Measurements from ENCODE around the gene UQCR10. TPM values are rescaled to one million over a fixed set of nuclear protein-coding genes. Genes with fewer than 3 reads are reported as not detected.
A peak's percentile ranks its signal among the peaks of the same experiment; 100 is the strongest.
"Not testable (repeated sequence)": the region's sequence is repeated elsewhere in the genome, so short reads cannot be mapped to it uniquely, and the experiment has no call there.

UQCR10 gene
- total RNA-seq, 1 donor from 2014 or later, result 65.5 TPM

DNA sequence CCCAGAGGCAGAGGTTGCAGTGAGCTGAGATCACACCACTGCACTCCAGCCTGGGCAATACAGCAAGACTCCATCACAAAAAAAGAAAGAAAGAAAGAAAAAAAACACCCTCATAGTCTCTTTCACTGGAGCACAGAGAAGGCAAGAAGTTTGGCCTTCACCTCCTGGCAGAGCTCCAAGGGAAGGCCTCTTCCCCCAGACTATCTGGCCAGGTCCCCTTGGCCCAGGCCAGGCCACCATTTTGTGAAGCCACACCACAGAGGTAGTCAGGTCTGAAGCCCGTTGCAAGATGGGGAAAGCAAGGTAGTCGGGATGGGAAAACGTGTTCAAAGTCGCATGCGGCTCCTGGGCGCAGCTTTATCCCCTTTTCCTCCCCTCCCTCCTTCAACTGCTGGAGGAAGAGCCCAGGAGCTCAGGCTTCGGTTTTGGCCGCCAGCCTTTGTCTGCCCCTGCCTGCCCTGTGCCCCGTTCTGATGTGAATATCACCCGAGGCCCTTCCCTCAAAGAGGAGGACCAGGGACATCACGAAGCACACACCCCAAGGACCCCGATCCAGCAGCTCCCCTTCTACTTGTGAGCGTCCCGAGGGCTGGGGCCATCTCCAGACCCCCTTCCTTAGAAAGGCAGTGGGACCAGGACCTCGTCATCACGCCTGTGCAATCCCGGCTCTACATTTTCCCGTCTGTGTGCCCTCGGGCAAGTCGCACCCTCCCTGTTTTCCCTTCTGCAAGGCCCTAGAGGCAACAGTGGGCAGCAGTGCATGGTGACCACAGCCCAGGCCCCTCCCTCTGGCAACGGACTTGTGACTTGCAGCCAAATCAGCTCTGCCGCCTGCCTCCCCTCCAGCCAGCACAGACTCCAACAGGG is 29.7 kb upstream of the UQCR10 start:
- ATAC-seq (no peak), DNase-seq (ENCODE audit: low spot score) (no peak)

DNA sequence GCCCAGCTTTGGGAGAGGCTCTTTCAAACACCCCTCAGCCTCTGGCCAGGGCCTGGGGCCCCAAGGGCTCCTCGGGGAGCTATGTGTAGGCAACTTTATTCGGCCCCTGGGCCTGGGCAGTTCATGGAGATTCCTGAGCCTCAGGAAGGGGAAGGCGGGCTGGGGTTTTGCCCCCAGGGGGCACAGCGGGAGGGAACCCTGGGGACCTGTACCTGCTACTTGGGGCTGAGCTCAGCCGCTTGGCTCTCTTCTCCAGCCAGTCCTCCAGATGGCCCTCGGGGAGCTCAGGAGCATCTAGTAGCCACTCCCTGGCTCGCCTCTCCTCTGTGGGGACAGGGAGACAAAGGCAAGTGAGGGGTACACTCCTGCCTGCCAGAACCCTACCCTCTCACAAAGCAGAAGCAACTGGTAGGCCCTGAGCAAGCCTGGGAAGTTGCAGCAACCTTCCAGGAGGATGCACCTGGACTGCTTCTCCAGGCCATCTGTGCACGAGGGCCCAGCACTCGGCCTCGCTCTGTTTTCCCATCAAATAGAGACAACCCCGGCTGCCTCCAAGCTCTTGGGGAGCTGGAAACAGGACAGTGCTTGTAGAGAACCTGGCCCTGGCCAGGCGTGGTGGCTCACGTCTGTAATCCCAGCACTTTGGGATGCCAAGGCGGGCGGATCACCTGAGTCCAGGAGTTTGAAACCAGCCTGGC is 28.9 kb upstream of the UQCR10 start:
- no peak for ATAC-seq
- no peak for DNase-seq (ENCODE audit: low spot score)

DNA sequence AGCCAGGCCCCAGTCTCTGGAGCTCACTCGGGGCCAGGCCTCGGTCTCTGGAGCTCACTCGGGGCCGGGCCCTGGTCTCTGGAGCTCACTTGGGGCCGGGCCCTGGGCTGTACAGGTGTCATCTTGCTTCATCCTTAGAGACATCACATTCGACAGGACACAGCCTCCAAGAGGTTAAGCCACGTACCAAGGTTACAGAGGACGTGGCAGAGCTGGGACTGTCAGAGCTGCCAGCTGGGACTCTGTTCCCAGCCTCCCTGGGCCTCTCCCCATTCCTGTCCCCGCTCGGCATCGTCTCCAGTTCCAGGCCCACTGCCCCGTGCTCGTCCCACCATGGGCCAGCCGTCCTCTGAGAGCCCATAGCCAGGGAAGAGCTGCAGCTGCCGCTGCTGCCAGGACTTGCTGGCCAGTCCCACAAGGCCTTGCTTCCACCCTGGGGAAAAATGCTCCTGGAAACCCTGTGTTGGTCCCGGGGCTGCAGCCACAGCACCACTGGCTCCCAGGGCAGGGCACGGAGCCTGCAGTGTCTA is 27.8 kb upstream of the UQCR10 start:
- no peak for DNase-seq (ENCODE audit: low spot score)
- ATAC-seq, result no peak

DNA sequence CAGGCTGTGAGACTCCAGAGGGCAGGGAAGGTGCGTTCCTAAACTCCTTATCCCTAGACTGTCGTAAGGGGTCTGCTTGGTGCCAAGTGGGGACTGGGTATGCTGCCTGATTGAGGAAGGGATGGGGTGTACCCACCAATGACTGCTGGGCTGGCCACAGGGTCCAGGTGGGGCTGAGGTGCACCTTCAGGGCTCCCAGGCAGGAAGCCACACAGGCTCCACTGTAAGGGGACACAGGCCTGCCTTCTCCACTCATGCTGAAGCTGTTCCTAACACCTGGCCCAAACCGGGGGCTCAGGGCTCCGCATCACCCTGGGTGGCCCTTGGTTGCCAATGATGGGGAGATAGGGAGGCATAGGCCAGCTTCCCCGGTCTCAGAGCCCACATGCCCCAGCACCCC is 27.0 kb upstream of the UQCR10 start:
- no peak for DNase-seq (ENCODE audit: low spot score)
- no peak for ATAC-seq

DNA sequence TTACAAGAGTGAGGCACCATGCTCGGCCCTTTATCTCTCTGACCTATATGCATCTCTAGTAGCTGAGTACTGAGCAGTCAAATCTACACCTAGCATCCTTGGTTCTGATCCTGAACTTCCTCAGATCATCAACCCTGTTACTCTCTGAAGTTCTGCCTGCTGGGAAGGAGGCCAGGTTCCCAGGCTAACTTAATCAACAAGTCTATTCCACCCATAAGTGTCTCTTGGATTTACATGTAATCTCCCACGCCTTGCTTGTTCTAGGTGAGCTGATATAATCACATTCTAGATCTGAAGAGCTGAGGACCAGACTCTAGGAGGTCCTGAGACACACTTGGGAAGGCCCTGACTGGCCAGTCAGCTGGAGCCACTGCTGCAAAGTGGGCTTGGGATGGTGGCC is 25.2 kb upstream of the UQCR10 start:
- DNase-seq (ENCODE audit: low spot score), result no peak
- no peak for ATAC-seq

DNA sequence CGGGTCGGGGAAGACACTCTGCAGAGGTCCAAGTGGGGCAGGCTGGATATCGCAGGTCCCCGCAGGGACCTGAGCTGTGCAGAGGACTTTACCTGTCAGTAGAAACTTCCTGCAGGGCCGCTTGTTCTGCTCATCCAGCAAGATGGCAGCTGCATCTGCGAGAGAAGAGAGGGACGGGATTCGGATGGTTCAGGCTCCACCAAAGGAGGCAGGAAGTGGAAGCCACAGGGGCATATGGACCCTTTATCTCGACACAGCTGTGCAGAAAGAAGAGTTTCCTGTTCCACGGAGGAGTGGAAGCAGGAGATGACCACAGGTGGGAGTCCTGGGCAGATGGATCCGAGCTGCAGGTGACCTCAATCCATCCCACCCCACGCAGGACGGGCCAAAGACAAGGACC is 24.8 kb upstream of the UQCR10 start:
- ATAC-seq (no peak), DNase-seq (ENCODE audit: low spot score) (no peak)

DNA sequence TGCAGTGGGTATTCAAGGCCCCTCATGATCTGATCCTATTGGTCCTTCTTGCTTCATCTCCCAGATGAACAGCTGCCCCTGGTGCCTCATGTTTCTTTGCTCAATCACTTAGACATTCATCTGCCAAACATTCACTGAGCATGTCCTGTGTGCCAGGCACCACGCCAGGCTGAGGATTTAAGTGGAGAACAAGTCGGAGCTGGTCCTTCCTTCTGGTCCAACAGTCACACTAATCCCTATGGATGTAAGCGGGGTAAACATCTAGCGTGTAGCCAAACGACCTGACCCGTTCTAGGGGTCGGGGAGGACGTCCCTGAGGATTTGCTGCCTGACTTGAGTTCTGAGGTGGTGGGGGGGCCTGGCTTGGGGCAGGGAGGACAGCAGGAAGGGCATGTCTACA is 22.3 kb upstream of the UQCR10 start:
- DNase-seq (ENCODE audit: low spot score), result no peak
- ATAC-seq, result peak; percentile 62

DNA sequence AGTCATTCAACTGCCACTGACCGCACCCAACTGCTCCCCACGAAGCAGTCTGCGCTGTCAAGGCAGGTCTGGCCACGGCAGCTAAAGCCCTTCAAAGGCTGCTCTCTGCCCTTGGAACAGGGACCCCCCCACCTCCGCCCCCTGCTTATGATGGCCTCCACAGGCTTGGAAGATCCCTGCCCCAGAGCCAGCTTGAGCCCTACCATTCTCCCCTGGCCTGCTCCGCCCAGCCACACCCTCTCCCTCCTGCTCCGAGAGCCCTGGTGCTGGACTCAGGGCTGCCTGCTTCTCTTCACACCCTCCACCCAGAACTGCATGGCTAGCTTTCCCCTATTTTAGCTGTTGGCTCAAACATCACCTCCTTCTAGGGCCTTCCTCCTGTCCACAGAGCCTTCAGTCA is 19.3 kb upstream of the UQCR10 start:
- DNase-seq (ENCODE audit: low spot score) (no peak), ATAC-seq (no peak)

DNA sequence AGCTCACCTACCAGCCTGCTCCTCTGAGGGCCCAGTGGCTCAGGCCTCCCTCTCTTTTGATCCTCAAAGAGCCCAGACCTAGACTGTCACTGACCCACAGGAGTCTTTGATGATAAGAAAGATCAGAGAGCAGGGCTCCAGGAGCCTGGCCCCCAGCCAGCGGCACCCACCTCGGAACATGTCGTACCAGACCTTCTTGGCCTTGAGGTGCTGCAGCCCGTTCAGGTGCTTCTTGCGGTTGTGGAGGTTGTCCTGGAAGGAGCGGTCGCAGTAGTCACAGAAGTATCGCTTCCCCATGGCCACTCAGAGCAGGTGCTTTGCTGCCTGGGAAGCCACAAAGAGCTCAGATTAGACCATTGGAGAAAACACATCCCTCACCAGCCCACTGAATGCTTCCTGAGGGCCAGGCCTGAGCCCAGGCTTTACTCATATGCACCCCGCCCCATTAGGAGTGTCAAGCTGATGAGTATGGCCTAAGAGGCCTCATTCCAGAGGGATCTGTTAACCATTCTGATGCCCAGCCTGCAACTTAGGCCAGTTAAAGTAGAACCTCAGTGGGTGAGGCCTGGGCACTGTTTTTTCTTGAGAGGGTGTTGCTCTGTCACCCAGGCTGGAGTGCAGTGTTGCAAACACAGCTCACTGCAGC is 18.8 kb upstream of the UQCR10 start:
- no peak for ATAC-seq

DNA sequence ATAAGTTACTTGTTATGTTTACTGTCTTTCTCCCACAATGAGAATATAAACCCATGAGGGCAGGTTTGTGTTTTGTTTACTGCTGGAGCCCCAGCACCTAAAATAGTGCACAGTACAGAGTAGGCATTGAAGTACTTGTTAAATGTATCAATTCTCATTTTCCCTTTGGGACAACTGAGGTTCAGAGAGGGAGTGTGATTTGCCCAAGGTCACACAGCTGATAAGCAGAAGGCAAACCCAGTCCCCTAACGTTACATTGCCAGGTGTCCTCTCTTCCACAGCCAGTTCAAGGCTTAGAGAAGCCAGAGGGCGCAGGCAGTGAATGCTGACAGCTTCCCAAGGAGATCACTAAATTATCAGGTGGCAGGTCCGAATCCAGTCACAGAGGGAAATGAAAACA is 17.1 kb upstream of the UQCR10 start:
- ATAC-seq (no peak), DNase-seq (ENCODE audit: low spot score) (no peak)

More for the DNA sequence above, 18.8 kb upstream of the UQCR10 start:
- no peak for DNase-seq (ENCODE audit: low spot score)

DNA sequence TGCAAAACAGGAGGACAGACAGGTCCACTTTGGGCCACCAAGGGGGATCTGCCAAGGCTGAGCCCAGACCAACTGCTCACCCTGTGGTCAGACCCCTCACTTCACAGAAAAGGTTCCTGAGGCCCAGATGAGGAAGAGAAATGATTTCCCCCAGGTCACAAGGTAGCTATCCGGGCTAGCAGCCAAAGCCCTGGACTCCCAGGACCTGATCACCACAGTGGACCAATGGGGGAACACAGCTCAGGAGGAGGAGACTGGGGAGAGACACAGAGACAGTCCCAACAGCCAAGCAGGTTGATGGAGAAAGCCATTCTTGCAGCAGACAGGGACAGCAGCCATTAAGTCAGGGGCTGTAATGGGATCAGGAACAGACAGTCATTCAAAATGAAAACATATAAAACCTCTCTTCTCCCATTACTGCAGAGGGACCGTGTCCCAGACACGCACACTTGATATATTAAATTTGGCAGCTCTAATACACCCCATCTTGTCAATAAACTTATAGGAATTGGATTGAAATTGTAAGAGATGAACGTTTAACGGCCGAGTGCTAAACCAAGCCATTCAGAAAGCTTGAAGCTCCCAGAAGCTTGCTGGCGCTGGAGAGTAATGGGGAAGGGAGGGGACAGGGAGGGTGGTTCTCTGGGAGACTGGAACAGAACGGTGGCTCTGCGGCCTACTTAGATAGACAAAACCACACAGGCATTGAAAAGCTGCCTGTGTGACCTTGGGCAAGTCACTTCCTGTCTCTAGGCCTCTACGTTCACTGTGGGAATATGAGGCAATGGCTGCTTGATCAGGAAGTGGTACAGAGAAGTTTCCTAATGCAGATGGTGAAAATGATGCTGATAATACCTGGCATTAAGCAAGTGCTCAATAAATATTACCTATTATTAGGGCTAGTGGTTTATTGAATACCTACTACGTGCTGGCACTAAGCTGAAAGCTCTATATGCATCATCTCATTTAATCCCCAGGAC is 16.3 kb upstream of the UQCR10 start:
- peak; percentile 84 for DNase-seq (ENCODE audit: low spot score)
- ATAC-seq, result peak; percentile 87

DNA sequence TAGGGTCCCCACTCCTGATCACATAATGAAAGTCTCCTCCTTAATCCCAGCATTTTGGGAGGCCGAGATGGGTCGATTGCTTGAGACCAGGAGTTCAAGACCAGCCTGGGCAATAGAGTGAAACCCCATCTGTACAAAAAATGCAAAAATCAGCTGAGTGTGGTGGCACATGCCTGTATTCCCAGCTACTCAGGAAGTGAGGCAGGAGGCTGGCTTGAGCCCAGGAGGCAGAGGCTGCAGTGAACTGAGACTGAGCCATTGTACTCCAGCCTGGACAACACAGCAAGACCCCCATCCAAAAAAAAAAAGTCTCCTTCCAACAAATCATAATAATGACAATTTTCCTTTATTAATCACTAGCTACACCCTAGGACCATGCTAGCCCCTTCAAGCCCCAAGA is 15.5 kb upstream of the UQCR10 start:
- DNase-seq (ENCODE audit: low spot score) (no peak), ATAC-seq (no peak)

DNA sequence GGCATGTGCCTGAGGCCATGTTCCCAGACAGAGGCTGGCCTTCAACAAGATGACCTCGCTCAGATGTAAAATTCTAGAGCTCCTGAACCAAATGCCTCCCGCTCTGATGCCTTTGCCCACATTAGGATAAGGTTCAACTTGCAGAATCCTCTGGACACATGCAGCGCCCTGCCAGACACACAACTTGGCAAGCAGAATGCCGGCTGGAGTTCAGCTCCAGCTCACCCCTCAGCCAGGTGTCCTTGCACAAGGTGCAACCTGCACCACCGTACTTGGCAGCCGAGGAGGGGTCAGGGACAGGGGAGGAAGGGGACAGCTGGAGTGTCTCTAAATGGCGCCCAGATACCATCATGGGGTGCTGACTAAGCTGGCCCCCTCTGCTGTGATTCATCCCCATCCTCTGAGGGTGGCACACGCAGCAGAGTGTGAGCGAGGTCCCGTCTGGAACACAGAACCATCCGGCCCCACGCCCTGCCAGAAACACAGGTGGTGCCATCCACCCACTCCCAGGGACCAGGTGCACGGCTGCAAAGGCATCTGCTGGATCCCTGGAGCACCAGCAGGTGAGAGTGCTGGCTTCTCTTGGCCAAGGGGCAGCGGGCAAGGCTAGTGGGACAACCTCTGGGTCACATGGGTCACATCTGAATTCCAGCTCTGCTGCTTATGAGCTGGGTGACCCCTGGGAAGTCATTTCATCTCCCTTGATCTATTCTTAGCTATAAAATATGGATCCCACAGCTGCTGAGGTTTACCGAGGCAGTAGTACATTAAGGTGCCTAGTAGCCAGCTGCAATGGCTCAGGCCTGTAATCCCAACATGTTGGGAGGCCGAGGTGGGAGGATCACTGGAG is 13.1 kb upstream of the UQCR10 start:
- ATAC-seq (peak; percentile 86), DNase-seq (ENCODE audit: low spot score) (peak; percentile 89)

DNA sequence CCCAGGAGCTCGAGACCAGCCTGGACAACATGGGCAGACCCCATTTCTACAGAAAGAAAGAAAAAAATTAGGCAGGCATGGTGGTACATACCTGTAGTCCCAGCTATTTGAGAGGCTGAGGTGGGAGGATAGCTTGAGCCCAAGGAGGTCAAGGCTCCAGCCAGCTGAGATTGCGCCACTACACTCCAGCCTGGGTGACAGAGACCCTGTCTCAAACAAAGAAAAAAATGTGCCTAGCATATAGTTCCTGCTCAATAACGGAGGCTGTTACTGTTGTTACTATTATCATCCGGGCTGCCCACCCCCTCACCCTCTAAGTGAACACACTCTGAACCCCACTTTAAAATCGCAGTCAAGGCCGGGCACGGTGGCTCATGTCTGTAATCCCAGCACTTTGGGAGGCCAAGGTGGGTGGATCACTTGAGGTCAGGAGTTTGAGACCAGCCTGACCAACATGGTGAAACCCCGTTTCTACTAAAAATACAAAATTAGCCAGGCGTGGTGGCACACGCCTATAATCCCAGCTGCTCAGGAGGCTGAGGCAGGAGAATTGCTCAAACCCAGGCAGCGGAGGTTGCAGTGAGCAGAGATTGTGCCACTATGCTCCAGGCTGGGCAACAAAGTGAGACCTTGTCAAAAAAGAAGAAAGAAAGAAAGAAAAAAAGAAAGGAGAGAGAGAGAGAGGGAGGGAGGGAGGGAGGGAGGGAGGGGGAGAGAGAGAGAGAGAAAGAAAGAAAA is 12.3 kb upstream of the UQCR10 start:
- not testable (repeated sequence) for DNase-seq (ENCODE audit: low spot score); ATAC-seq

DNA sequence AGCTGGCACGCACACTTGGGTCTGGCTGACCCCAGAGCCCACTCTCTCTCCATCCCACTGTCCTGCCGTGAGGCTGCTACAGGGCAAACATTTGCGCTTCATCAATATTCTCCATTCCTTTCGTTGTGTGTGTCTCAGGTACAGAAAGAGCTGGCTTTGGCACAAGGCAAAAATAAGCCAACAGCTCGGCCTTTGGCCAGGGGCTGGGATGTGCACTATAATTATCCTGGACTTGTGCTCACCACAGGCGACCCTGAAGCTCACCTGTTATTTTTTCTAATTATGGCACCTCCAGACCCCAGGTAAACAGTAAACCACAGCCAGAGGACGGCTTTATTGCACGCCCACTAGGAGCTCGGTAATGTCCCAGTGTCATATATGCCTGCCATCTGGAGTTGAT is 11.3 kb upstream of the UQCR10 start:
- DNase-seq (ENCODE audit: low spot score) (no peak), ATAC-seq (peak; percentile 33)

DNA sequence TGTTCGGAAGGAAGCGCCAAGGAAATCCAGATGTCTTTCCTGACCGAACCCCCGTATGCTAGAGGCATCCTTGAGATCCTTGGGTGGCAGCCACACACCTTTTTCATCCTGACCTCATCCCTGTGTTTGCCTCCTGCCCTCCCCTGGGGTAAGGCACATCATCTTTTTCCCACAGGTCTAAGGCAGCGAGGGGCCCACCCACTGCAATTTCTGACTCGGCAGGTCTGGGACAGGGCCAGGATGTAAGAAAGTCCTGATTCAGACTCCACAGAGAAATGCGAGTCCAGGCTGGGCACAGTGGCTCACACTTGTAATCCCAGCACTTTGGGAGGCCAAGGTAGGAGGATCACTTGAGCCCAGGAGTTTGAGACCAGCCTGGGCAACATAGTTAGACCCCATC is 10.8 kb upstream of the UQCR10 start:
- no peak for DNase-seq (ENCODE audit: low spot score)
- no peak for ATAC-seq

DNA sequence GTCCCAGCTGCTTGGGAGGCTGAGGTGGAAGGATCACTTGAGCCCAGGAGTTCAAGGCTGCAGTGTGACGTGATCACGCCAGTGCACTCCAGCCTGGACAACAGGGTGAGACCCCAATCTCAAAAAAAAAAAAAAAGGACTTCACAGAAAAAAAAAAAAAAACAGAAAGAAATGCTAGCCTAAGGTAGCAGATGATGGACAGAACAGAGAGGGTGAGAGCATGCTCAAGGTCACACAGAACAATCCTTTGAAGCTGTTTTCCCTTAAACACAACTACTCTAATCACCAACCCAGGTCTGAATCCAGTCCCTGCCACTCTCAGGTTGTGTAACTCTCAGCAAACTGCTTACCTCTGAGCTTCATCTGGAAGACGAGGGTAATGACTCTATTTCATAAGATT is 10.1 kb upstream of the UQCR10 start:
- peak; percentile 6 for ATAC-seq
- DNase-seq (ENCODE audit: low spot score), result no peak

DNA sequence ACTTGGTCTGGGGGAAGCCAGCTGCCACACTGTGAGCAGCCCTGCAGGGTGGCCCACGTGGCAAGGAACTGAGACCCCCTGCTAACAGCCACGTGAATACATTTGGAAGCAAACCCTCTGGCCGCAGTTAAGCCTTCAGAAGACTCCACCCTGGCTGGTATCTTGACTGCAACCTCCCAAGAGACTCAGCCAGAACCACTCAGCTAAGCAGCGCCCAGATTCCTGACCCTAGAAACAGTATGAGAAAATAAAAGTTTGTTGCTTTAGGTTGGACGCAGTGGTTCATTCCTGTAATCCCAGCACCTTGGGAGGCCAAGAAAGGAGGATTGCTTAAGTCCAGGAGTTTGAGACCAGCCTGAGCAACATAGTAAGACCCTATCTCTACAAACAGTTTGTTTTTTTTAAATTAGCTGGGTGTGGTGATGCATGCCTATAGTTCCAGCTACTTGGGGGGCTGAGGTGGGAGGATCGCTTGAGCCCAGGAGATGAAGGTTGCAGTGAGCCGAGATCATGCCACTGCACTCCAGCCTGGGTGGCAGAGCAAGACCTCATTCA is 9.0 kb upstream of the UQCR10 start:
- ATAC-seq, result no peak

More for the DNA sequence above, 9.0 kb upstream of the UQCR10 start:
- no peak for DNase-seq (ENCODE audit: low spot score)
